GM18505 (cell line): ENCODE data around the gene RRAGC.

Experiments
- ATAC-seq: cut with Tn5 transposase; IDR thresholded peaks from one replicate; pipeline ENCODE4 v1.9.1; 2021; ENCODE audit not compliant: unreplicated experiment
- POLR2A ChIP-seq: IDR thresholded peaks from 4 replicates; pipeline ENCODE4 v1.6.1; 2011; ENCODE audit warnings: borderline replicate concordance; ENCODE audit not compliant: insufficient read depth, insufficient read length; ENCODE audit errors: extremely low read depth

RRAGC gene

DNA sequence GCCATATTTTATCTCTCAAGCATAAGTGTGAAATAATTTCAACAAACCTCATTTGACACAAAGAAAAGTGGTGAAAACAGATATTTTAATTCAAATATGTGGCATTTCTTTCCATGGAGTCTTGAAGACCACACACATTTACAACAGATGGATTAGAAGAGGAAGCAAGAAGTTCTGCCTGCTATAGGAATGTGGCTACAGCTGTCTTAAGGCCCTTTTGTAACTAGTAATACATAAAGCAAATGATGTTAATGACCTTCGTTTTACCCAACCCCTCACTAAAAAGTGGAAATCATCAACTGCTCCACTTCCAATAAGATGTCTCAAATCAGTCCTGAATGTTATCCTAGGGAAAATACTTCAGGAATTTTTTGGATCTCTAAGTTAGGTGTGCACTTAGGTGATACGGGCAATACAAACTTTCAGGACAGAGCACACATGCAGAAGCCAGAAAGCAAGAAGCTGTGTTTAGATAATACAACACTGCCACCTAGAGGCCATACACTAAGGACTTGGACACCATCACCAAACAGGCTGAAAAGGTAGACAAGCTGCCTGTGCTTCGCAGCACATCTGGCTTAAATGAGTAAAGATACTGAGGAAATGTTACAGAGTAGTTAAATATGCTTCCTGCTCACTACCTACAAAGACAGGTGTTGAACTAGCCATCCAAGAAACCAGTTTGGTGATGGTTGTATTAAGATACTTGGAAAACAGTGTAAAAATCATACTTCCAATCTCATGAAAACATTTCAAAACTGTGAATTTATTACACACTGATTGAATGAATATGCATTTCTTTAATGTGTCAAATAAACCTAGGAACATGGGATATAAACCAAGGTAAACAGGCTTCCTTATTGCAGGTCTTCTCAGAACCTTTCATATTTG lies 24.4 kb downstream of the RRAGC start:
- ATAC-seq: no peak

DNA sequence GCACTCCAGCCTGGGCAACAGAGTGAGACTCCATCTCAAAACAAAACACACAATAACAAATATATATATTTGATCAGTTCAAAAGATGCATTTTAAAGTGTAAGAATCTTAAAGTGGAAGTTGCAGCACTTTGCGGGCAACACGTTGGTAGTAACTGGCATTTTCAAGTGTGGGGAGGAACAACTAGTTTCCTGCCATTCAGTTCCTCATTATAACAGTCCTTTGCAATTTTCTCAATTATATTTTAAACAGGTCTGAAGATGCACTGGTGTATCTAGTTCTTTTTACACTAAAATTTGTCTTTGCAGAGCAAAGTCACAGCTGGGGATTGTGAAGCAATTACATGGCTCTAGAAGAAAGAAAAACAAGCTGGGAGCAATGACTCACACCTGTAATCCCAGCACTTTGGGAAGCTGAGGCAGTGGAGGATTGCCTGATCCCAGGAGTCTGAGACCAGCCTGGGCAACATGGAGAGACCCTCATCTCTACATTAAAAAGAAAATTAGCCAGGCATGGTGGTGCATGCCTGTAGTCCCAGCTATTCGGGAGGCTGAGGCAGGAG lies 25.3 kb downstream of the RRAGC start:
- no peak for TF ChIP-seq POLR2A
- ATAC-seq: no peak

More for the DNA sequence above, 24.4 kb downstream of the RRAGC start:
- no peak for TF ChIP-seq POLR2A

DNA sequence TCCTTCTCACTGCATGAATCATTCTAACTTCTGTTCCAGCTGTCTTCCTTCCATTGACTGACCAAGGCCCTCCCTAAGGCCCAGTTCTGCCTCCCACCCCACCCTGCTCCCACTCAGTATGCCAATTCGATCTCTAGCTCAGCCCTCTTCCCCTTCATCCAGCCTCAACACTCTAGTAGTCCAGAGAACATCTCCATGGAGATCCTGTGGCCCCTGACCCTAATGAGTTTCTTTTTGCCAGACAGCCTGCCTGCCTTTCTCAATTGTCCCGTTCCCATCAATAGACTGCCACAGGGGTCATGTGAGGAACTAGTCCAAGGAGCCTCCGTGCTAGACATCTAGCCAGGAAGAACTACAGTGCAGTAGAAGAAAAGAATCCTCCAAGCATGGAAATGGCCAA lies 26.4 kb downstream of the RRAGC start:
- no peak for TF ChIP-seq POLR2A
- ATAC-seq: no peak

DNA sequence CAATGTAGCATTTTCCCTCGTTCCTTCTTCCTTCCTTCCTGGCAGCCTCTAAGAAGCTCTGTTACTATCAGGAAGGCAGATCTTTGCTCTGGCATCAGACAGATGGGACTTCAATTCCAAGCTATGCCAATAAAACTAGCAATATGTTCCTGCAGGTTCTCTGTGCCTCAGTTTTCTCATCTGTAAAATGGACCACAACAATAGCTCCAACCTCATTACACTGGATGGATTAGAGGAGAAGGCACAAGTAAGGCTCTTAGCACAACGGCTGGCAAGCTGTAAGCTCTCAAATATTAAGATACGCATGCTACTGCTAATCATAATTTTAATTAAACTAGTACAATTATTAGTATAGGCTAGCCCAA lies 27.2 kb downstream of the RRAGC start:
- ATAC-seq: no peak
- TF ChIP-seq POLR2A: no peak

DNA sequence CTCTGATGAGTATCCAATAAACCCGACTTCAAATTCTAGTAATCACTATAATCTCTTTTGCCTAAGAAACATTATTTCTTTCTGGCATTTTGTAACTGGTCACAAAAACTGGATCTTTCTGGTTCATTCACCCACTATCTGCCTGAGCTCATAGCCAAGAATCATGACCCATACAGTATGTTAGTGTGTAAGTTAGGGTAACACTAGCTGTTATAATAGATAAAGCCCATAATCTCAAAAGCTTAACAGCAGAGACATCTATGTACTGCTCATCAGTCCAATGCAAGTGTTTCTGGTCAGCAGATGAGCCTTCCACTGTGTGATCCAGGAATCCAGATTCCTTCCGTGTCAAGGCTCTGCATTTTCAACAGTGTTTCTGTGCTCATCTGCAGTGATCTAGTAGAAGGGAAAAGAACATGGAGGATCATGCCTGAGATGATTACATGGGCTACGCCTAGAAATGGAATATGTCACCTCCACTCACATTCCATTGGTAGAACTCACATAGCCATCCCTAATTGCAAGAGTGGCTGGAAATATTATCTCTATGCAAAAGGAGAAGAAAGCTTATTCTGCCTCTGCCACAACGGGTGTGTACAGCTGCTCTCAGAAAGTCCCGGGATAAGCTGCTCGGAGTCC lies 27.7 kb downstream of the RRAGC start:
- no peak for ATAC-seq
- no peak for TF ChIP-seq POLR2A

DNA sequence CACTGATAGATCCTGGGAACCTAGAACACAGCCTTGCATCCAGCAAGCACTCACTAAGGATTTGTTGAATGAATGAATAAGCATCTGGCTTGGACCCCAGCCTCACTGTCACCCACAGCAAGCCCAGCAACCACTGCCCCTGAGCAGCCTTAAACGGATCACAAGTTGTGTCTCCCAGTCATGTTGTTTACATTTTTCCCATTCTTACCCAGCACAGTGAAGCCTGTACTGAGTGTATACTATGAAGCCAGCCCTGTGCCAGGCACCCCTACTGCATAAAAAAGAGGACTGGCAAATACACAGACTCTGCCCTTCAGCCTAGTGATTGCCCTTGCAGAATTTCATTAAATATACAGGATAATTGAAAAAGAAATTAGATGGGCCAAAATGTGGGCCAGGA lies 30.2 kb downstream of the RRAGC start:
- ATAC-seq: no peak
- no peak for TF ChIP-seq POLR2A

DNA sequence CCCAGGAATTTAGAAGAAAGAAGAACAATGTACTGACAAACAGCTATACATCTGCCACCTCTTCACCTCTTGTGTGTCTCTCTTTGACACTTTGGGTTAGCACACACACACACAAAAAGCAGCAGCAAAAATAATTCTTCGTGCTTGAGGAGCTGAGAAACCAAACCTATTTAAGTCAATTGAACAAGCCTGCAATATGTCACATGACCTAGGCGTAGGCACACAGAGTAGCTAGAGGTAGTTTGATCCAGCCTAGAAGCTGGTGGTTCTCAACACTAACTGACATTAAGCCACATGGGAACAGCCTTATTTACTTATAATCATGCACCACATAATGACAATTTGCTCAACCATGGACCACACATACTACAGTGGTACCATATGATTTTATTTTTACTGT lies 32.3 kb downstream of the RRAGC start:
- TF ChIP-seq POLR2A: no peak
- no peak for ATAC-seq

DNA sequence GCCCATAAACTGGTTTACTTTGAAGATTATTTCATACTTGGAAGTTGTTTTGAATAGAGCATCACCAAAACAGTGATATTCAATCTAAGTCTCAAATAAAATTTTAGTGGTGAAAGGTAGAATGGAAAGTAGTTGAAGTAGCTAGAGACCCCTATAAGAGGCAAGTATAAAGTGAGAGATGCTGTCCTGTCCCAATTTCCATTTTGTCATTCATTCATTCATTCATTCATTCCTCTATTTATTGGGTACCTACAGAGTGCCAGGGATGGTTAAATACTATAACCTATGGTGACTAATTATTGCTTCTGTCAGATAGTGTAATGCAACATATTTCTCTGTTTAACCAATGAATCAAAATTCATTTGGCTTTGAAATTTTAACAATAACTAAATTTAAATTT lies 32.7 kb downstream of the RRAGC start:
- ATAC-seq: no peak
- no peak for TF ChIP-seq POLR2A

DNA sequence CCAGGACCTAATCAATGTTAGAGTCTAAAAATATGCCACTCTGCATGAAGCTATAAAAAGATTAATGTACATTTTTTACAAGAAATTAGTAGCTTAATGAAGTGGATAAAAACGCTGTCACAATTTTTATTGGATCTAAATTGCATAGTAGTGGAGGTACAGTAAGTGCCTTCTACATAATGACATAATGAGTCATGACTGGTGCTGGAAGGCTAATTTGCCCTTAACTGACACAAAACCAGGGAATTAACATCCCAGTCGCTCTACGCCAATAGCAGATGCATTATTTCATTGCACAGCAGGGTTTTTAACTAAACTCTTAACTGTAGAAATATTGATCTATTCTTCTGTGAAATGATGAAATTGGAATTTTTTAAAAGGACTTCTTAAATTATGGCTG lies 33.3 kb downstream of the RRAGC start:
- TF ChIP-seq POLR2A: no peak

DNA sequence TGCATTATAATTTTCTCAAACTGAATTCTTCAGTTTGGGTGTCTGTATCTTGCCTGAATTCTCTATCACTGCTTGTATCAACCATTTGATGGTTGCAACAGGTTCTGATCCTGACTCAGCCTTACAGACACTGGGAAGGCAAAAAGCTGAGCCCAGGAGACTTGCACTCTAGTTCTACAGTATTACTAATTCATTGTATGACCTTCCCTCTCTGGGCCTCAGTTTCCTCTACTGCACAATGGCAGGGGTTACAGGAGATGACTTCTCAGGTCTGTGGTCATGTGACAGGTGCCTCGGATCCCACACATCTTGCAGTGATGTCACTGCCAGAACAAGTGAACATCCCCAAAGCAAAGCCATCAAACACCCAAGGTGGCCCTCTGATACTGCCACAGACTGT lies 38.7 kb downstream of the RRAGC start:
- no peak for ATAC-seq
- no peak for TF ChIP-seq POLR2A

More for the DNA sequence above, 33.3 kb downstream of the RRAGC start:
- ATAC-seq: no peak

DNA sequence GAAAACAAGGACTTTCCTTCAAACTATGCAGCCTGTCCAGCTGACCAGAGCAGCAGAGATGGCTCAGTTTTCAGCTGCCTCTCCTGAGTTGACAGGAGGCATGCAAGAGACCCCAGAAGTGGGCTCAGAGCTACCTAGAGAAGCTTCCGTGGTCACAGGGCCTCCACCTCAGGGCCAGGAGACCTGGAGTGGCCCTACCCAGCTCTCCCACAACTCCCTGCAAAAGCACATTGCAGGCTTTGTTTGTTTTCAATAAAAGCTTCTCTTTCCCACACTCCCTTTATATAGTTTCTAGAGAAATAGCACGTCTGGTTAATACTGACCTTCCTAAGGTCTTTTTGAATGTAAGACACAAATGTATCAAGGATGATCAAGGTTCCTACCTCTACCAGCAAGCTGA lies 40.1 kb downstream of the RRAGC start:
- ATAC-seq: no peak
- TF ChIP-seq POLR2A: no peak

DNA sequence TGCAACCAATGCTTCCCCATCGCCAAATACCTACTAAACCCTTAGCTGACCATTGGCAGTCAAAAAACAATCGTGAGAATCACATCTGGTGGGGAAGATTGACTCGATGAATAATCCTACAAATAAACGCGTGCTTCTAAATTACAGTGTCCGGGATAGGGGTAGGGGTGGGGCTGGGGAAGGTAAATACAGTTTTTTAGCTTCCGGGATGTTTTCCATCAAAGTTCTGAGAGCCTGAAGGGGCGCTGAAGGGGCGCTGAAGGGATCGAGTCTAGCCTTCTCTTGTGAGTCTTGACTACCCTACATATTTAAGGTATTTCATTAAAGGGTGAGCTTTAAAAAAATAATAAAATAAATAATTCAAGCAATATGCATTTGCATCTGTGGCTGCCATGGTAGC lies 40.5 kb downstream of the RRAGC start:
- ATAC-seq: no peak
- no peak for TF ChIP-seq POLR2A

DNA sequence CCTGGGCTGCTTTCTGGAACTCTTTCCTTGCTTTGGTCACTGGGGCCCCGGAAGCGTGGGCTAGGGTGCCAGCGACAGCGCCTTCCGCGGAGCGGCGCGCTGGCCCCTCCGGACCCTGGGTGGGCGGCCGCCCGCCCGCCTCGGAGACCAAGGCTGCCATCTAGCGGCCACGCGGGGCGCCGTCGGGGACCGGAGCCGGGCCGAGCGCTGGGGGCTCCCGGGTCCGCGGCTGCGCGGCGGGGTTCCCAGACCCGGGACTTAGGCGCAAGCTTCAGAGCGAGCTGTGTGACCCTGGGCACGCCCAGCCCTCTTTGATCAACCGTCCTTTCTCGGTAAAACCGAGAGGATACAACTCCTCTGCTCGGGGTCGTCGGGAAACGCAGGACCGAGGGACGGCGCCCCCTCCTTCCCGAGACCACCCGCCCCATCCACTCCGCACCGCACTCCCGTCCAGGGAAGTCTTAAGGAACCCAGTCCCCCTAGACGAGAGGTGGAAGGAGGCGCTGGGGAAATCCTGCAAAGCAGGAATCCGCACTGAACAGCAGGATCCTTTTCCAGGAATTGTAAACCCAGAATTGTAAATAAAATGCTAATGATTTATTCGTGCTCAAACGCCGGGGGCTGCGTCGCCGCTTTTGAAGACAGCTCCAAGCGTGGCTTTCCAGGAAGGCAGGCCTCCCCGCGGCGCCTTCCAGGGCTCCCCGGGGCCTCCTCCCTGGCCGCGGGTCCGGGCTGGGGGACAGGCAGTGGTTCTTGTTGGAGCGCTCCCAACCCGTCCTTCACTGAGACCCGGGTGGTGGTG lies 41.2 kb downstream of the RRAGC start:
- TF ChIP-seq POLR2A: no peak

More for the DNA sequence above, 41.2 kb downstream of the RRAGC start:
- ATAC-seq: no peak
